Measurements from ENCODE around the gene CA10. TPM values are rescaled to one million over a fixed set of nuclear protein-coding genes. Genes with fewer than 3 reads are reported as not detected.

CA10 gene
- total and polyA plus RNA-seq, 2 experiments from 2014 or later = 0.92 to 1.5 TPM

GRCh38 chr17:51852603-51853002, 305.9 kb downstream of the CA10 start:
- Histone ChIP-seq H3K4me2 (no peak overlapping the region), H3K36me3 (ENCODE audit: insufficient read depth) (no peaks in the 10 kb centered on the region), H3K9me2 (ENCODE audit: insufficient read depth) (no peaks in the 10 kb centered on the region), H4K20me1 (replicated peaks; ENCODE audit: insufficient read depth) (no peaks in the 10 kb centered on the region), H3F3A (replicated peaks; ENCODE audit: low read depth) (no peaks in the 10 kb centered on the region), H3K27ac (ENCODE audit: low read depth) (no peak overlapping the region), H3K79me2 (replicated peaks; ENCODE audit: insufficient read depth) (no peaks in the 10 kb centered on the region), H3K4me1 (ENCODE audit: insufficient read depth) (no peaks in the 10 kb centered on the region), H2AFZ (no peak overlapping the region), H3K27me3 (ENCODE audit: insufficient read depth) (no peaks in the 10 kb centered on the region), H3K4me3 (no peak overlapping the region)
- H3K27ac Mint-ChIP-seq = no peak overlapping the region
- H3K9me3 Mint-ChIP-seq = no peaks in the 10 kb centered on the region
- no peaks in the 10 kb centered on the region for H3K36me3 Mint-ChIP-seq (ENCODE audit: low read depth)
- no peak overlapping the region for H3K4me3 Mint-ChIP-seq
- TF ChIP-seq ZNF331 (CRISPR knock-in tag; IDR thresholded peaks at IDR 0.05; ENCODE audit: low read depth) (no peak), EZH2 (IDR thresholded peaks at IDR 0.05; ENCODE audit: low read depth, unreplicated experiment) (no peak), STAT1 (IDR thresholded peaks at IDR 0.05; ENCODE audit: unreplicated experiment) (no peak), CREB1 (CRISPR knock-in tag; IDR thresholded peaks at IDR 0.05; ENCODE audit: low read depth) (no peak), JUNB (IDR thresholded peaks at IDR 0.05; ENCODE audit: unreplicated experiment) (no peak), EZH2phosphoT487 (IDR thresholded peaks at IDR 0.05; ENCODE audit: unreplicated experiment) (no peak), POLR2AphosphoS5 (IDR thresholded peaks at IDR 0.05; ENCODE audit: low read depth) (no peak), ZNF114 (CRISPR knock-in tag; IDR thresholded peaks at IDR 0.05) (no peak), NANOG (IDR thresholded peaks at IDR 0.05; ENCODE audit: borderline replicate concordance) (no peak), CTCF (conservative IDR thresholded peaks at IDR 0.05; ENCODE audit: low read depth in 2 of 2) (no peak), ZNF462 (CRISPR knock-in tag; IDR thresholded peaks at IDR 0.05) (no peak)
- TF ChIP-seq, protein P1, sequence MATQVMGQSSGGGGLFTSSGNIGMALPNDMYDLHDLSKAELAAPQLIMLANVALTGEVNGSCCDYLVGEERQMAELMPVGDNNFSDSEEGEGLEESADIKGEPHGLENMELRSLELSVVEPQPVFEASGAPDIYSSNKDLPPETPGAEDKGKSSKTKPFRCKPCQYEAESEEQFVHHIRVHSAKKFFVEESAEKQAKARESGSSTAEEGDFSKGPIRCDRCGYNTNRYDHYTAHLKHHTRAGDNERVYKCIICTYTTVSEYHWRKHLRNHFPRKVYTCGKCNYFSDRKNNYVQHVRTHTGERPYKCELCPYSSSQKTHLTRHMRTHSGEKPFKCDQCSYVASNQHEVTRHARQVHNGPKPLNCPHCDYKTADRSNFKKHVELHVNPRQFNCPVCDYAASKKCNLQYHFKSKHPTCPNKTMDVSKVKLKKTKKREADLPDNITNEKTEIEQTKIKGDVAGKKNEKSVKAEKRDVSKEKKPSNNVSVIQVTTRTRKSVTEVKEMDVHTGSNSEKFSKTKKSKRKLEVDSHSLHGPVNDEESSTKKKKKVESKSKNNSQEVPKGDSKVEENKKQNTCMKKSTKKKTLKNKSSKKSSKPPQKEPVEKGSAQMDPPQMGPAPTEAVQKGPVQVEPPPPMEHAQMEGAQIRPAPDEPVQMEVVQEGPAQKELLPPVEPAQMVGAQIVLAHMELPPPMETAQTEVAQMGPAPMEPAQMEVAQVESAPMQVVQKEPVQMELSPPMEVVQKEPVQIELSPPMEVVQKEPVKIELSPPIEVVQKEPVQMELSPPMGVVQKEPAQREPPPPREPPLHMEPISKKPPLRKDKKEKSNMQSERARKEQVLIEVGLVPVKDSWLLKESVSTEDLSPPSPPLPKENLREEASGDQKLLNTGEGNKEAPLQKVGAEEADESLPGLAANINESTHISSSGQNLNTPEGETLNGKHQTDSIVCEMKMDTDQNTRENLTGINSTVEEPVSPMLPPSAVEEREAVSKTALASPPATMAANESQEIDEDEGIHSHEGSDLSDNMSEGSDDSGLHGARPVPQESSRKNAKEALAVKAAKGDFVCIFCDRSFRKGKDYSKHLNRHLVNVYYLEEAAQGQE (IDR thresholded peaks at IDR 0.05; ENCODE audit: unreplicated experiment) = no peak
- TF ChIP-seq, protein P2, sequence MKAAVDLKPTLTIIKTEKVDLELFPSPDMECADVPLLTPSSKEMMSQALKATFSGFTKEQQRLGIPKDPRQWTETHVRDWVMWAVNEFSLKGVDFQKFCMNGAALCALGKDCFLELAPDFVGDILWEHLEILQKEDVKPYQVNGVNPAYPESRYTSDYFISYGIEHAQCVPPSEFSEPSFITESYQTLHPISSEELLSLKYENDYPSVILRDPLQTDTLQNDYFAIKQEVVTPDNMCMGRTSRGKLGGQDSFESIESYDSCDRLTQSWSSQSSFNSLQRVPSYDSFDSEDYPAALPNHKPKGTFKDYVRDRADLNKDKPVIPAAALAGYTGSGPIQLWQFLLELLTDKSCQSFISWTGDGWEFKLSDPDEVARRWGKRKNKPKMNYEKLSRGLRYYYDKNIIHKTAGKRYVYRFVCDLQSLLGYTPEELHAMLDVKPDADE (IDR thresholded peaks at IDR 0.05) = no peak
- no peak for DNase-seq (ENCODE audit: low spot score)
- ATAC-seq = no peak
- no peaks in the 10 kb centered on the region for H3K4me1 Mint-ChIP-seq
- no peaks in the 10 kb centered on the region for H3K27me3 Mint-ChIP-seq (ENCODE audit: insufficient read depth, low read depth, poor library complexity)

Measured in GM23338 (cell line).